ENCODE results near the gene PNPLA2. TPM values are rescaled to one million over a fixed set of nuclear protein-coding genes. Genes with fewer than 3 reads are reported as not detected.

Gene PNPLA2
- polyA plus RNA-seq, 1 donor, result 27.6 TPM

GRCh38 chr11:830295-831117 is 11.8 kb downstream of the PNPLA2 start:
- DNase-seq (ENCODE audit: low read depth), result no peak

GRCh38 chr11:831118-831864 is 12.6 kb downstream of the PNPLA2 start:
- DNase-seq (ENCODE audit: low read depth), result no peak

GRCh38 chr11:831961-832528 is 13.3 kb downstream of the PNPLA2 start:
- DNase-seq (ENCODE audit: low read depth), result no peak

- DNase-seq (ENCODE audit: low read depth), result no peak
Measured at GRCh38 chr11:832529-833113, 13.9 kb downstream of the PNPLA2 start, which contains the start of gene CD151. Gene CD151, plus strand, starts transcription at chr11:832952. Its CDS starts 3,118 bp downstream, at chr11:836070.

GRCh38 chr11:833114-833791 is 14.5 kb downstream of the PNPLA2 start:
- DNase-seq (ENCODE audit: low read depth), result no peak

- no peak for DNase-seq (ENCODE audit: low read depth)
Measured at GRCh38 chr11:833849-834311, 15.2 kb downstream of the PNPLA2 start.

GRCh38 chr11:834371-835316 is 15.9 kb downstream of the PNPLA2 start:
- DNase-seq (ENCODE audit: low read depth), result no peak

- DNase-seq (ENCODE audit: low read depth), result no peak
Measured at GRCh38 chr11:836274-836673, 17.6 kb downstream of the PNPLA2 start.

GRCh38 chr11:836700-837099 is 18.0 kb downstream of the PNPLA2 start:
- DNase-seq (ENCODE audit: low read depth), result no peak

- no peak for DNase-seq (ENCODE audit: low read depth)
Measured at GRCh38 chr11:837189-837989, 18.7 kb downstream of the PNPLA2 start.

- no peak for DNase-seq (ENCODE audit: low read depth)
Measured at GRCh38 chr11:837990-838307, 19.2 kb downstream of the PNPLA2 start.

- no peak for DNase-seq (ENCODE audit: low read depth)
Measured at GRCh38 chr11:838441-839279, 19.9 kb downstream of the PNPLA2 start.

GRCh38 chr11:839280-839623 is 20.5 kb downstream of the PNPLA2 start:
- no peak for DNase-seq (ENCODE audit: low read depth)

- no peak for DNase-seq (ENCODE audit: low read depth)
Measured at GRCh38 chr11:839875-840617, 21.3 kb downstream of the PNPLA2 start.

- no peak for DNase-seq (ENCODE audit: low read depth)
Measured at GRCh38 chr11:841981-842369, 23.3 kb downstream of the PNPLA2 start.

GRCh38 chr11:842370-843002 is 23.8 kb downstream of the PNPLA2 start, which contains the start of the genes POLR2L and TSPAN4:
Gene POLR2L, minus strand, starts transcription at chr11:842529. Its CDS starts 21 bp downstream, at chr11:842508.
Gene TSPAN4, plus strand, starts transcription at chr11:842852. Its CDS starts 7,453 bp downstream, at chr11:850305.
- DNase-seq (ENCODE audit: low read depth), result no peak

GRCh38 chr11:843086-843734 is 24.5 kb downstream of the PNPLA2 start:
- DNase-seq (ENCODE audit: low read depth), result no peak
